Type B pancreatic cell (in vitro differentiated cells): ENCODE measurements around the gene CHRNA1. TPM values are rescaled to one million over a fixed set of nuclear protein-coding genes. Genes with fewer than 3 reads are reported as not detected.
A peak's percentile ranks its signal among the peaks of the same experiment; 100 is the strongest.

ENCODE experiments used
- DNase-seq: peaks from one replicate; pipeline ENCODE4 v3.0.0; 2021; ENCODE audit warnings: mixed read lengths; ENCODE audit not compliant: unreplicated experiment; ENCODE audit errors: extremely low spot score
- H3K27ac Mint-ChIP-seq: 2 replicates; pipeline ENCODE4 v1.8.0; 2021; ENCODE audit warnings: mild to moderate bottlenecking, mixed read lengths
- H3K27me3 Mint-ChIP-seq: 2 replicates; pipeline ENCODE4 v1.8.0; 2021; ENCODE audit warnings: mixed read lengths
- H3K36me3 Mint-ChIP-seq: 2 replicates; pipeline ENCODE4 v1.8.0; 2021; ENCODE audit warnings: mixed read lengths
- H3K4me1 Mint-ChIP-seq: one replicate; pipeline ENCODE4 v1.8.0; 2021; ENCODE audit warnings: mixed read lengths; ENCODE audit not compliant: unreplicated experiment
- H3K4me3 Mint-ChIP-seq: 2 replicates; pipeline ENCODE4 v1.8.0; 2021; ENCODE audit warnings: mild to moderate bottlenecking, mixed read lengths
- H3K9me3 Mint-ChIP-seq: 2 replicates; pipeline ENCODE4 v1.8.0; 2021; ENCODE audit warnings: mixed read lengths
- total RNA-seq: library from RNA; stranded (reverse); gene quantifications from 2 replicates; pipeline ENCODE4 v1.2.1, GENCODE V29; 2021; ENCODE audit warnings: low replicate concordance
- TF ChIP-seq, protein P1 (sequence below): fragments of 200-600 bp; sonication (generic); conservative IDR thresholded peaks from 2 replicates; pipeline ENCODE4 v1.5.0; 2021; ENCODE audit warnings: antibody characterized with exemption, mild to moderate bottlenecking

The CHRNA1 gene
- total RNA-seq, 1 donor from 2014 or later: 1.1 TPM

DNA sequence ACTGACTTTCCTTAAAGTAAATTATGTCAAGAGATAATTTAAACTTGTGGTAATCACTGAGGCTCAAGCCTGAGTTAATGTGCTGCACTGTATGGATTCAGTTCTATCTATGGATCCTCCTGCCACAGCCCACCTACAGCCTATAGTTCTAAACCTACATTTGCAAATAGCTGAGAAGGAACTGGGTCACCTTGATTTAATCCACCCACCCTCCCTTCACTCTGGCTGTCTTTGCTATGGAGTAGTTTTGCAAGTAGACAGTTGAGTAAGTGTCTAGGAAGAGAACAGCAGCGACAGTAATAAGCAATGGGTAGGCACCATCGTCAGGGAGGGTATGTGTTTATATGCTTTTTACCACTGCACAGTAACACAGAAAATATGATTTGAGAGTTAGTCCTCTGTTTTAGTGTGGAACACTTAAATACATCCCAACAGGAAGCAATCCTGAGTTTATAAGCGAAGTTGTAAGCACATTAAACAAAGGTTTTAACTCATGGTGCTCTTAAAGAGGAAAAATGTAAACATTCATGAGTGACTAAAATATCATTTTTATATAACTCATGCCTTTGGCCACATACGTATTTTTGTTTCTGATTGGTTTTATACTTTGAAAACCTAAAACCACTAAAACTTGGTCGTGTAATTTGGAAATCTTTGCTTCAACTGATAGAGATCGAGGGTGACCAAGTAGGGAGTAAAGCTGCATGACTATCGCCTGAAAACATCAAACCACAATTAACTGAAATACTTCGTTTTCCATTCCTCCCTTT is 36.3 kb upstream of the CHRNA1 start:
- no peak overlapping the region for H3K4me3 Mint-ChIP-seq
- peaks cover 18% of the 10 kb centered on the region for H3K4me1 Mint-ChIP-seq
- TF ChIP-seq, protein P1, sequence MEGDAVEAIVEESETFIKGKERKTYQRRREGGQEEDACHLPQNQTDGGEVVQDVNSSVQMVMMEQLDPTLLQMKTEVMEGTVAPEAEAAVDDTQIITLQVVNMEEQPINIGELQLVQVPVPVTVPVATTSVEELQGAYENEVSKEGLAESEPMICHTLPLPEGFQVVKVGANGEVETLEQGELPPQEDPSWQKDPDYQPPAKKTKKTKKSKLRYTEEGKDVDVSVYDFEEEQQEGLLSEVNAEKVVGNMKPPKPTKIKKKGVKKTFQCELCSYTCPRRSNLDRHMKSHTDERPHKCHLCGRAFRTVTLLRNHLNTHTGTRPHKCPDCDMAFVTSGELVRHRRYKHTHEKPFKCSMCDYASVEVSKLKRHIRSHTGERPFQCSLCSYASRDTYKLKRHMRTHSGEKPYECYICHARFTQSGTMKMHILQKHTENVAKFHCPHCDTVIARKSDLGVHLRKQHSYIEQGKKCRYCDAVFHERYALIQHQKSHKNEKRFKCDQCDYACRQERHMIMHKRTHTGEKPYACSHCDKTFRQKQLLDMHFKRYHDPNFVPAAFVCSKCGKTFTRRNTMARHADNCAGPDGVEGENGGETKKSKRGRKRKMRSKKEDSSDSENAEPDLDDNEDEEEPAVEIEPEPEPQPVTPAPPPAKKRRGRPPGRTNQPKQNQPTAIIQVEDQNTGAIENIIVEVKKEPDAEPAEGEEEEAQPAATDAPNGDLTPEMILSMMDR: no peak
- H3K27me3 Mint-ChIP-seq: no peaks in the 10 kb centered on the region
- no peak for DNase-seq
- peaks cover 25% of the 10 kb centered on the region for H3K36me3 Mint-ChIP-seq
- no peak overlapping the region for H3K27ac Mint-ChIP-seq
- no peaks in the 10 kb centered on the region for H3K9me3 Mint-ChIP-seq

DNA sequence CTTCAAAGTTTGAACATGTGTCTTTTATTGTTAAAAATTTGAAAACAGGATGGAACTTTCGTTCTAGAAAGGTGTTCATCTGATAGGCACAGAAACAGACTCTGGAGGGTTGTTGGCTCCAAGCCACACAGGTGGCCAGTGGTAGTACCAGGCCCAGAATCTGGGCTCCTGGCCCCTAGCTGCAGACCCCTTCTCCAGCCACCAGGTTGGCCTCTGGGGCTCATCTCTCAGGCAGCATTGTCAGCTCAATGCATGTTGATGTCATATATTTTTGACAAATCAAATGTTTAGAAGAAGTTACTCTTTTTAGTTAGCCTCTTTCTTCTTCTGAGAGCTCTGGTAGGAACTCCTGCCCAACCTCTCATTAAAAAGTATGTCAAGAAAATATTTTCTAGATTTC is 34.5 kb upstream of the CHRNA1 start:
- H3K4me1 Mint-ChIP-seq: peaks cover 18% of the 10 kb centered on the region
- no peak overlapping the region for H3K27ac Mint-ChIP-seq
- TF ChIP-seq, protein P1: peak; percentile 37
- H3K36me3 Mint-ChIP-seq: peaks cover 18% of the 10 kb centered on the region
- DNase-seq: no peak
- no peak overlapping the region for H3K4me3 Mint-ChIP-seq
- no peaks in the 10 kb centered on the region for H3K27me3 Mint-ChIP-seq
- H3K9me3 Mint-ChIP-seq: no peaks in the 10 kb centered on the region

DNA sequence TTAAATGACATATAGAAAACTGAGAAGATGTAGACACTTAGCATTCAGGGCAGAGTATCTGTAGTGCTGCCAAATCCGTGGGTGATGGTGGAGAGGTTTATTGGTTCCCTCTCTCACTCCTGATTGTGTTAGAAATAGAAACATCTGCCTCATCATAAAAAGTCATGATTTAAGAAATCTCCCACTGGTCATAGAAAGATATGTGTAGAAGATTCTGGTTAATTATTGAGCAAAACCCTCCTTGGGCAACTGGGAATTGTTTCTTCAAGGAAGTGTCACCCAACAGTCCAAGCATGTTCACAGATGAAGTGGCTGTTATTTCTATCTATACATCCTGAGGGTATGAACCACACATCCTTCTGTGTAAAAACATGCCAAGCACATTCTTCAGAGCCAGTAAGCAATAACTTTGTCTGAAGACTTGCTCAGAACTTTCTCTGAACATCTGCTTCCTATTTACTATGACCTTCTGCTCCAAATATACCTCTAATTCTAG is 33.6 kb upstream of the CHRNA1 start:
- DNase-seq: no peak
- Mint-ChIP-seq H3K9me3 (no peaks in the 10 kb centered on the region), H3K27me3 (peaks cover 4% of the 10 kb centered on the region), H3K36me3 (peaks cover 21% of the 10 kb centered on the region), H3K4me3 (no peak overlapping the region), H3K4me1 (peaks cover 18% of the 10 kb centered on the region), H3K27ac (no peak overlapping the region)
- TF ChIP-seq, protein P1: no peak

DNA sequence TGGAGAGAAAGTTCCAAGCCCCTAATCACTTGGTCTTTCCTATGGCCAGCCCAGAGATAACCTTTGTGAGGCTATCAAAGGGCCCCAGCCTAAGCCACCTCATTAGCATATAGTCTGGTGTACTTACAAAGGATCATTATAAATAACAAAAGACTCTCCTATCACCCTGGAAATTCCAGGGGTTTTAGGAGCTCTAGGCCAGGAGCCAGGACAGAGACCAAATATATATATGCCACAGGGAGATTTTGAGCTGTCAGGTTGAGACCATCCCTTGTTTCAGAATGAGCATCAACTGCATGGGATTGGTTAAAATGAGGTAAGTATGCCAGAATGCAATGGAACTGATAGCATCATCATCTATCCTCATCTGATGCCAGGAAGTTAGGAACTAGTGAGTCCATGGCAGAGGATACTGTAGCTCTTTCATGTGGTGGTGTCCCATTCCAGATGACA is 32.1 kb upstream of the CHRNA1 start:
- no peak overlapping the region for H3K4me3 Mint-ChIP-seq
- H3K27ac Mint-ChIP-seq: no peak overlapping the region
- H3K36me3 Mint-ChIP-seq: peaks cover 21% of the 10 kb centered on the region
- H3K4me1 Mint-ChIP-seq: peaks cover 23% of the 10 kb centered on the region
- H3K9me3 Mint-ChIP-seq: no peaks in the 10 kb centered on the region
- TF ChIP-seq, protein P1: no peak
- peaks cover 4% of the 10 kb centered on the region for H3K27me3 Mint-ChIP-seq
- DNase-seq: no peak

DNA sequence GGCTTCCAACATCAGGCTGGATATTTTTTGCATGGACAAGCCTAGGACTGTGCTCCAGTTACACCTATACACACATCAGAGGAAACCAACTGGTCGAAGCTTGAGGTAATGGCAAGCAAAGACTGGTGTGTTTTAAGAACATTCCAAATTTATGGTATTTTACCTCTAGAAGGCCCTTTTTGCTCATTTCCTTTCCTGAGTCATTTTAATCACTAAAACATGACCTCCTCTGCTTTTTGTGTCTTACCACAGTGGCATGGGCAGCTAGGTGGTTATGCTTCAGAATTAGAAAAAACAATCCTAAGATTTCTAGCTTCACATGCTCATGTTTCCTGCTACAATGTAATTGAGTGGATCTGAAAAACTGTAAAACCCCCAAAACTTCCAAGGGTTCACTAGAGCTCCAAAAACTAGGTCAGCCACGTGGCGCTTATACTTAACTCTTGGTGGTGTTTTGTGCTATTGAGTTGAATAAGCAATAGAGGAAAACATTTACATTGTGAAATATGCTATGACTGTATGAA is 30.6 kb upstream of the CHRNA1 start:
- DNase-seq: no peak
- no peak overlapping the region for H3K27ac Mint-ChIP-seq
- peaks cover 23% of the 10 kb centered on the region for H3K4me1 Mint-ChIP-seq
- H3K36me3 Mint-ChIP-seq: peaks cover 9% of the 10 kb centered on the region
- H3K4me3 Mint-ChIP-seq: no peak overlapping the region
- H3K27me3 Mint-ChIP-seq: peaks cover 4% of the 10 kb centered on the region
- H3K9me3 Mint-ChIP-seq: no peaks in the 10 kb centered on the region
- TF ChIP-seq, protein P1: no peak
